Mesodermal cell (in vitro differentiated cells): ENCODE data around the gene HSD17B12.

Experiments used
- H3K27ac ChIP-seq: 2 replicates; pipeline ENCODE4 v1.7.0; 2013; ENCODE audit warnings: mild to moderate bottlenecking, low read depth, low read length, moderate library complexity; ENCODE audit not compliant: severe bottlenecking
- H3K36me3 ChIP-seq: 2 replicates; pipeline ENCODE4 v1.7.1; 2013; ENCODE audit warnings: mild to moderate bottlenecking, low read length, moderate library complexity; ENCODE audit not compliant: control insufficient read depth, insufficient read depth
- H3K4me1 ChIP-seq: one replicate; pipeline ENCODE4 v1.7.1; 2013; ENCODE audit warnings: mild to moderate bottlenecking, low read length; ENCODE audit not compliant: insufficient read depth, control insufficient read depth, poor library complexity, severe bottlenecking
- H3K4me3 ChIP-seq: 2 replicates; pipeline ENCODE4 v1.7.0; 2013; ENCODE audit warnings: low read length, control low read depth, mild to moderate bottlenecking; ENCODE audit not compliant: insufficient read depth, poor library complexity, severe bottlenecking; ENCODE audit errors: extremely low read depth
- H3K9me3 ChIP-seq: 2 replicates; pipeline ENCODE4 v1.7.1; 2013; ENCODE audit warnings: mild to moderate bottlenecking, low read length, moderate library complexity; ENCODE audit not compliant: control insufficient read depth
- WGBS, 2 experiments: methylation state at CpG; one replicate each; pipeline ENCODE4 v1.1.5; 2013; ENCODE audit warnings: missing lambda C conversion rate in 2 of 2; ENCODE audit not compliant: insufficient coverage in 2 of 2; 5-methylcytosine and 5-hydroxymethylcytosine counted together

Gene HSD17B12

DNA sequence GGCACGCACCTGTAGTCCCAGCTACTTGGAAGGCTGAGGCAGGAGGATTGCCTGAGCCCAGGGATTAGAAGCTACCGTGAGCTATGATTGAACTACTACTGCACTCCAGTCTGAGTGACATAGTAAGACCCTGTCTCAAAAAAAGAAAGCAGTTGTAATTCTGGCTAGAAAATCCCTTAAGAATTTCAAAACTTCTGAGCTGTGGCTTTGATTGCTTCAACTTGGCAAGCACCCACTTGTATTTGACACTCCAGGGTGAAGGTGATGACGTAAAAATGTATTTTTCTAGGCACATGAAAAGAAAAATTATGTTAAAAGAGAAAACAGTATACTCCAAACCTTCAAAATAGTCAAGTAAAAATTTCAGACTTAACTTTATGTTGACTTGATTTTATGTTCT is 176.5 kb downstream of the HSD17B12 start:
- H3K9me3 ChIP-seq: no peaks in the 10 kb centered on the region
- H3K4me3 ChIP-seq: no peak overlapping the region
- no peaks in the 10 kb centered on the region for H3K4me1 ChIP-seq
- H3K27ac ChIP-seq: no peak overlapping the region
- 84 to 100% methylated on average over 2 of the region's 3 CpGs for WGBS, 2 experiments
- H3K36me3 ChIP-seq: peaks cover 46% of the 10 kb centered on the region

DNA sequence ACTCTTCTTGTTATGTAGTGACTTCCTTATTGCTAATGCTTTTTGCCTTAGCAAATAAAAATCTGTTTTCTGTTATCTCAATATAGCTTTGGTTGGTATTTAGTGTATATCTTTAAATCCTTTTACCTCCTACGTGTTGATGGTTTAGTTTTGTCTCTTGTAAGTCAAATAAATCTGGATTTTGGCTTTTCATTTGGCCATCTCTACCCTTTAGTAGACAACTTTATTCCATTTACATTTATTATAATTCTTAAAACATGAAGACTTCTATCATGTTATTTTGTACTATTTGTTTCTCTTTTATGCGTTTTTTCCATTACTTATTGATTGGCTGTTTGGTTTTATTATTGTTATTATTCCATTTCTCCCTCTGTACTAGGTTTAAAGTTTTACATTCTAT is 180.6 kb downstream of the HSD17B12 start:
- no peaks in the 10 kb centered on the region for H3K4me1 ChIP-seq
- no peaks in the 10 kb centered on the region for H3K9me3 ChIP-seq
- peaks cover 19% of the 10 kb centered on the region for H3K36me3 ChIP-seq
- no peak overlapping the region for H3K4me3 ChIP-seq
- H3K27ac ChIP-seq: no peak overlapping the region
- WGBS, 2 experiments: no CpG with 5 or more reads among the region's 2 CpGs

DNA sequence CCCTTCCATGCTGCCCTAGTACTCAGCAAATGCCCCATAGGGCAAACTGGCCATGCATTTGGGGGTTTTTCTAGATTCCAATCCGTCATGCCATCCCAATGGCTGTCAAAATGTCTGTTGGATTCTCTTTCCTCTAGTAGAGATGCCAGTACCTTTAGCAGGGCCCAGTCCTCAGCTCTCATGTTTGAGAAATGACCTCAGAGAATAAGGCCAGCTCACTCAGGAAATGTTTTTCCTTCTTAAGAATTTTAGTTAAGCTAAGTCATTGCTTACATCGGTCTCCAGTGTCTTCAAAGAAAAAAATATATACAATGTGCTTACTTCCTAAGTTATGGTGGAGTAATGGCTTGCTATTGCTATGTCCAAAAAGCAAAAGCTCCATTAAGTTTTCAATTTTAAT is 186.0 kb downstream of the HSD17B12 start:
- WGBS, 2 experiments: 73 to 100% methylated on average over 1 of the region's 2 CpGs
- Histone ChIP-seq H3K36me3 (no peaks in the 10 kb centered on the region), H3K4me1 (no peaks in the 10 kb centered on the region), H3K27ac (no peak overlapping the region), H3K9me3 (no peaks in the 10 kb centered on the region), H3K4me3 (no peak overlapping the region)

DNA sequence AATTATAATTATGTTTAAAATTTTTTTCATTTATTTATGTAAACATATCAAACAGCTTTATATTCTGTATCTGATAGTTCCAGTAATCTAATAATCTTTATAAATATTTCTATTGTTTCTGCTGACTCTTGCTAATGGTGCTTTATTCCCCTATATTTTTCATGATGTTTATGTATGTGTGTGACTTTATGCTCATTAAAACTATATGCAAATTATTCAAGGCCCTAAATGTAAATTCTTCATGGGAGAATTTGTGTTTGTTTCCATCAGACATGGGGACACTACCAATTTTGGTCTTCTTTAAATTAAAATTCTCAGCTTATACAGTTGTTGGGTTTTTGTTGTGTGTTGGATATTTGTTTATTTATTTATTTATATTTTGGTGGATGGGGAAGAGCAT is 186.4 kb downstream of the HSD17B12 start:
- Histone ChIP-seq H3K4me1 (no peaks in the 10 kb centered on the region), H3K36me3 (no peaks in the 10 kb centered on the region), H3K4me3 (no peak overlapping the region), H3K27ac (no peak overlapping the region), H3K9me3 (no peaks in the 10 kb centered on the region)

DNA sequence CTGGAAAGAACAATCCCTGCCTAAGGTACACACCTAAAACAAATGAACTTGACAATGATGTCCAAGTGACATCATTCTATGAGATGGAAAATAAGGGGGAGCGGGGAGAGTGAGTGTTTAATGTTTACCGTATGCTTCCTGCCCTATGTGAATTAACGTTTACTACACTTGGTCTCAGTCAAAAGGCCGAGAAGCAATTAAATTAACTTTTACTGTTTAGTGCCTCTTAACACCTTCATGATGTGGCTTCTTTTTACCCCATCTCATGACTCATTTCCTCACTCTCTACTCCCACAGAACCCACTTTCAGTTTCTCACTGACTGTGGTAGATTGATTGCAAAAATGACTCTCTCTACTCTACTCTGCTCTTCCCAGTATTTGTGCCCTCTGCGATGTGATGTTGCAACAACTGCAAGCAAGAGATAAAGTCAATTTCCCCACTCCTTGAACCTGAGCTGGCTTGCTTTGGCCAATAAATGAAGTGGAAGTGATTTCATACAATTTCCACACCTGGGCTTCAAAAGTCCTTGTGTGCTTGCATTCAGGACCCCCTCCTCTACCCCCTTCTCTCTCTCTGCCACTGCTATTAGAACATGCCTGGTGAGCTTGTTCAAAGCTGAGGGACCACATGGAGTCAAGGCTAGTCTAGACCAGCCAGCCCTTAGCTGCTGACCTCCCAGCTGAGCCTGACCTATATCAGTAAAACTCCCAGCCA is 188.5 kb downstream of the HSD17B12 start:
- H3K4me3 ChIP-seq: no peak overlapping the region
- H3K27ac ChIP-seq: no peak overlapping the region
- 58 to 100% methylated on average over 1 to 4 of the region's 5 CpGs for WGBS, 2 experiments

DNA sequence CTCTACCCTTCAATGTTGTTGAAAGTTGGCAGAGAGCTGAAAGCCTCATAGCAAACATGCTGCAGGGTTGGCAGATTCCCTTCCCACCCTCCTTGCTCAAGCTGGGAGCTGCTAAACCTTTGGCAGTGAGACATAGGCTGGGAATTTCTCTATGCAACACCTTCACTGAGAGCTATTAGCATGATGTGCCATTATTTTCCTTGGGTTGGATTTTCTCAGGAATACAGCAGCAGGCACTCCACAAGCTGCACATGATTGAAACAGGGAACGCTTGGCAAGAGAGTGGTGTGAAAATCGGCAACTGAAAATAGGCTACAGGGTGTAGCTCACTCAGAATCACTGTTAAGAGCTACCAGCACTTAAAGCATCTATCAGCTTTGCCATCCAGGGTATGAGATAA is 190.5 kb downstream of the HSD17B12 start:
- Histone ChIP-seq H3K4me3 (no peak overlapping the region), H3K4me1 (no peaks in the 10 kb centered on the region), H3K36me3 (no peaks in the 10 kb centered on the region), H3K9me3 (no peaks in the 10 kb centered on the region), H3K27ac (no peak overlapping the region)
- 83% methylated on average over 2 of the region's 2 CpGs; no CpG with 5 or more reads in 1 of the 2 experiments for WGBS, 2 experiments

More for the DNA sequence above, 188.5 kb downstream of the HSD17B12 start:
- Histone ChIP-seq H3K36me3 (no peaks in the 10 kb centered on the region), H3K4me1 (no peaks in the 10 kb centered on the region), H3K9me3 (no peaks in the 10 kb centered on the region)

DNA sequence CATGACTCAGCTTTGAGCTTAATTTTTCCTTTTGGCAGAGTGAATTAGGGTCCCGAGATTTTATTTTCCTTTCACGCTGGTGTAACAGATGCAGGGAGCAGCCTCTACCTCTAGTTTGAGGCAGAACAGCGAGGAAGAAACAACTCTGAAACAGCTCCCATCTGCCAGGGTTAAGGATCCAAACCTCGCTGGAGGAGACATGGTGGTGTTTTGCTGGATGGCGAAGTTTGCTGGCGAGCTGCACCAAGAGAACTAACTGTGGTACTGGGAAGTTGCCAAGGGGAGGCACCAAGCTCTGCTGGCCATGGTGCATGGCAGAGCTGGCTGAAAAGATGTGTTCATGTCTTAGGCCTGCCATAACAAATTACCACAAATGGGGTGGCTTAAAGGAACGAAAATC is 192.5 kb downstream of the HSD17B12 start:
- H3K36me3 ChIP-seq: no peaks in the 10 kb centered on the region
- no peak overlapping the region for H3K27ac ChIP-seq
- H3K4me1 ChIP-seq: no peaks in the 10 kb centered on the region
- H3K4me3 ChIP-seq: no peak overlapping the region
- WGBS, 2 experiments: 79 to 90% methylated on average over 4 to 7 of the region's 7 CpGs
- no peaks in the 10 kb centered on the region for H3K9me3 ChIP-seq

DNA sequence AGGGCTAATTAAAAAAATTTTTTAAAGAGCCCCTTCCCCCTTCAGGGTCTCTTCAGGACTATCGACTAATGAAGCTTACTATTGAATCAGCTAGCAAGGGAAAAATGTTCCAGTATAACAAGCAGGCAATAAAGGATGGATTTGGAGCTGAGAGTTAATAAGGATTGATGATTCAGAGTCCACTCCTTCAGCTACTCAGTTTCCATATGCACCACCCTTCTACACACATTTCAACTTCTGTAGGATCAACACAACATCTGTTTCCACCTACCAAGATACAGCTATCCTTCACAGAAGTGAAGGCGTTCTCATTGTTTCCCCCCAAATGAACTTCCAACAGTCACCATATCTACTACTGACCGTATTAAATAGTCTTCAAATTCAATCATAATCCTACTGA is 193.5 kb downstream of the HSD17B12 start:
- WGBS, 2 experiments: 86 to 88% methylated on average over 1 of the region's 3 CpGs
- no peaks in the 10 kb centered on the region for H3K36me3 ChIP-seq
- no peak overlapping the region for H3K27ac ChIP-seq
- no peaks in the 10 kb centered on the region for H3K9me3 ChIP-seq
- H3K4me3 ChIP-seq: no peak overlapping the region
- no peaks in the 10 kb centered on the region for H3K4me1 ChIP-seq

DNA sequence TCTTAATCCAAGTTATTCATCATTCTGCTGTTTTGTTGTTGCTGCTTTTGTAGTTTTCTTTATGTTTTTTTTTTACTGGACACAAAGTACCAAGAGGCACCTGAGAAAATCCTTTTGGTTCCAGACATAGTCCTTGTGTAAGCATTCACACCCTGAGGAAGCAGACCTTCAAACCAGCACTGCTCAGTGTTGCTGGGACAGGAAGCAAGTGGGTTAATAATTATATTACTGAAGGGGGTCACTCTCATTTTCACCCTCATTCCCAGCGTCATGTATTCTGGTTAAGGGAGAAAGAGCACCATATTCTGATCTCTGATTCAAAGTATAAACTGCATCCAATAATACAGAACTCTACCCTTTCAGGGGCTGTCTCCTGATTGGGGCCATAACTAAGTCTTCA is 194.2 kb downstream of the HSD17B12 start:
- WGBS, 2 experiments: 60% methylated on average over 1 of the region's 1 CpG; no CpG with 5 or more reads in 1 of the 2 experiments

DNA sequence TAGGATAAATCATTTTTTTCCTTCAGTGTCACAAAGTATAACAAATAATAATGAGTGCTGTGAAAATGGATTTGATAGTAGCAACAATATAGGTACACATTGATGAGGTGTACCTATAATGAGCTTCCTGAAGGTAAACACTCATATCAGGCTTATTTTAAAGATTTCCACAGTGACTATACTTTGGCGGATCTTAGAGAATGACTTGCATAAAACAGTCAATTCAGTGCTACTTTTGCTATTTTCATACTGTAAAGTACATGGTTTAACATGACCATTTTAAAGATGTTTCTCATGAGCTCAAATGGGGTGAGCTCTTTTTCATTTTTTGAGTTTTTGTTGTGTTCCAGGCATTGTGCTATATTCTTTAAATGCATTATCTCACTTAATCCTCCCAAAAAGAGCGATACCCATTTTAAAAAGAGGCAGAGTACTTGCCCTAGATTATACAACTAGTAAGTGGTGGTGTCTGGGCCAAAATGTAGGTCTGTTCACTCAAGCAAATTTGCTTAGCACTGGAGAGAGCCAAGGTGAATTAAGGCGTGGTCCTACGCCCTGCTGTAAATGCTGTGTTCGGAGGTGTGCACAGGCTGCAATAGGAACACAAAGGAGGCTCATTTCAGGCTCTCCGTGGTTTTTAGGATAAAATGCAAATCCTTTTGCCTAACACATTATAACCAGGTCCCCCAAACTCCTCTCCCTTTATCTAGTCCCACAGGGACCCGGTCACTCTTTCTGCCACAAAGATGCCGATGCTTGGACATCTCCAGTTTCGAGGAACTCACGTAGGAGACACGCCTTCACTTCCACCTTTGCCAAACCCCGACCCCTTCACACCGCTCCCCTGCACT is 199.5 kb downstream of the HSD17B12 start:
- WGBS, 2 experiments: 42 to 58% methylated on average over 11 of the region's 13 CpGs
- H3K27ac ChIP-seq: no peak overlapping the region
- H3K4me3 ChIP-seq: peak overlapping the region; percentile 86
- peaks cover 5% of the 10 kb centered on the region for H3K4me1 ChIP-seq
- peaks cover 20% of the 10 kb centered on the region for H3K36me3 ChIP-seq
- H3K9me3 ChIP-seq: peaks cover 4% of the 10 kb centered on the region

More for the DNA sequence above, 194.2 kb downstream of the HSD17B12 start:
- no peaks in the 10 kb centered on the region for H3K4me1 ChIP-seq
- no peaks in the 10 kb centered on the region for H3K36me3 ChIP-seq
- no peak overlapping the region for H3K27ac ChIP-seq
- H3K4me3 ChIP-seq: no peak overlapping the region
- H3K9me3 ChIP-seq: no peaks in the 10 kb centered on the region
